IMR-90 (cell line): Measurements from ENCODE around the gene BCAS1.

Source experiments
- BHLHE40 ChIP-seq: fragments of 150-350 bp; IDR thresholded peaks from 2 replicates; pipeline ENCODE4 v1.6.1; 2016; ENCODE audit warnings: mild to moderate bottlenecking, low read depth, low read length
- MAFK ChIP-seq: IDR thresholded peaks from 2 replicates; pipeline ENCODE4 v1.6.1; 2012; ENCODE audit warnings: low read depth, low read length, improper control_type of control experiment
- POLR2A ChIP-seq: IDR thresholded peaks from 2 replicates; pipeline ENCODE4 v1.6.1; 2012; ENCODE audit warnings: mild to moderate bottlenecking, low read depth, low read length
- TF ChIP-seq, protein P1 (sequence below): conservative IDR thresholded peaks from 2 replicates; pipeline ENCODE4 v1.5.1; 2012; ENCODE audit warnings: mild to moderate bottlenecking, low read depth, low read length, improper control_type of control experiment

DNA sequence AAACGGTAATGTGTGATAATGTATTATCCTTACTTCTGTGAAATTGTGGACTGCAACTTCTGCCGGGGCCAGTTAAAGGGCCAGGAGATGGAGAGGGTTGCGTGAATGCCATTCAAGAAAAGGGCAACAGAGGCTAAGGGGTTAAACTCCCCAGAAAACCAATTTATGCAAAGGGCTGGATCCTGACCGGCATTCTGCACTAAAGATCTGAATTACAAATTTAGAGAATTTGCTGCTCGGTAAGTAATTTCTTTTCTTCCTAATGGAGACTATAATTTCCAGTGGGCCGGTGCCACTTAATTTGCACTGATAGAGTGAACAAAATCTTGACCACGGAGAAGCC is 130.1 kb downstream of the BCAS1 start:
- TF ChIP-seq POLR2A (no peak), BHLHE40 (no peak), MAFK (no peak)
- TF ChIP-seq, protein P1, sequence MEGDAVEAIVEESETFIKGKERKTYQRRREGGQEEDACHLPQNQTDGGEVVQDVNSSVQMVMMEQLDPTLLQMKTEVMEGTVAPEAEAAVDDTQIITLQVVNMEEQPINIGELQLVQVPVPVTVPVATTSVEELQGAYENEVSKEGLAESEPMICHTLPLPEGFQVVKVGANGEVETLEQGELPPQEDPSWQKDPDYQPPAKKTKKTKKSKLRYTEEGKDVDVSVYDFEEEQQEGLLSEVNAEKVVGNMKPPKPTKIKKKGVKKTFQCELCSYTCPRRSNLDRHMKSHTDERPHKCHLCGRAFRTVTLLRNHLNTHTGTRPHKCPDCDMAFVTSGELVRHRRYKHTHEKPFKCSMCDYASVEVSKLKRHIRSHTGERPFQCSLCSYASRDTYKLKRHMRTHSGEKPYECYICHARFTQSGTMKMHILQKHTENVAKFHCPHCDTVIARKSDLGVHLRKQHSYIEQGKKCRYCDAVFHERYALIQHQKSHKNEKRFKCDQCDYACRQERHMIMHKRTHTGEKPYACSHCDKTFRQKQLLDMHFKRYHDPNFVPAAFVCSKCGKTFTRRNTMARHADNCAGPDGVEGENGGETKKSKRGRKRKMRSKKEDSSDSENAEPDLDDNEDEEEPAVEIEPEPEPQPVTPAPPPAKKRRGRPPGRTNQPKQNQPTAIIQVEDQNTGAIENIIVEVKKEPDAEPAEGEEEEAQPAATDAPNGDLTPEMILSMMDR, result no peak
